ENCODE data around the gene ATOH8.

Gene ATOH8

GRCh38 chr2:85784474-85784986 lies 30.7 kb downstream of the ATOH8 start:
- no peak for DNase-seq (ENCODE audit: extremely low read depth in 1 of 2, low read depth in 1 of 2)

GRCh38 chr2:85785027-85785822 lies 31.4 kb downstream of the ATOH8 start:
- DNase-seq (ENCODE audit: extremely low read depth in 1 of 2, low read depth in 1 of 2): no peak

- DNase-seq (ENCODE audit: extremely low read depth in 1 of 2, low read depth in 1 of 2): no peak
Observed at GRCh38 chr2:85785871-85786270, 32.1 kb downstream of the ATOH8 start.

- DNase-seq (ENCODE audit: extremely low read depth in 1 of 2, low read depth in 1 of 2): no peak
Observed at GRCh38 chr2:85786444-85786843, 32.7 kb downstream of the ATOH8 start.

- no peak for DNase-seq (ENCODE audit: extremely low read depth in 1 of 2, low read depth in 1 of 2)
Observed at GRCh38 chr2:85786865-85787264, 33.1 kb downstream of the ATOH8 start.

GRCh38 chr2:85787282-85787980 lies 33.6 kb downstream of the ATOH8 start:
- DNase-seq (ENCODE audit: extremely low read depth in 1 of 2, low read depth in 1 of 2): no peak

- DNase-seq (ENCODE audit: extremely low read depth in 1 of 2, low read depth in 1 of 2): no peak
Observed at GRCh38 chr2:85787981-85788340, 34.2 kb downstream of the ATOH8 start.

GRCh38 chr2:85788603-85789002 lies 34.8 kb downstream of the ATOH8 start:
- no peak for DNase-seq (ENCODE audit: extremely low read depth in 1 of 2, low read depth in 1 of 2)

- no peak for DNase-seq (ENCODE audit: extremely low read depth in 1 of 2, low read depth in 1 of 2)
Observed at GRCh38 chr2:85789271-85789670, 35.5 kb downstream of the ATOH8 start.

GRCh38 chr2:85790032-85790431 lies 36.2 kb downstream of the ATOH8 start:
- DNase-seq (ENCODE audit: extremely low read depth in 1 of 2, low read depth in 1 of 2): no peak

- DNase-seq (ENCODE audit: extremely low read depth in 1 of 2, low read depth in 1 of 2): no peak
Observed at GRCh38 chr2:85790499-85791188, 36.9 kb downstream of the ATOH8 start.

- no peak for DNase-seq (ENCODE audit: extremely low read depth in 1 of 2, low read depth in 1 of 2)
Observed at GRCh38 chr2:85791704-85792565, 38.1 kb downstream of the ATOH8 start.

- DNase-seq (ENCODE audit: extremely low read depth in 1 of 2, low read depth in 1 of 2): no peak
Observed at GRCh38 chr2:85792783-85793441, 39.1 kb downstream of the ATOH8 start.

- no peak for DNase-seq (ENCODE audit: extremely low read depth in 1 of 2, low read depth in 1 of 2)
Observed at GRCh38 chr2:85793584-85793983, 39.8 kb downstream of the ATOH8 start.

GRCh38 chr2:85794038-85794441 lies 40.2 kb downstream of the ATOH8 start:
- DNase-seq (ENCODE audit: extremely low read depth in 1 of 2, low read depth in 1 of 2): no peak

GRCh38 chr2:85794491-85795121 lies 40.8 kb downstream of the ATOH8 start:
- DNase-seq (ENCODE audit: extremely low read depth in 1 of 2, low read depth in 1 of 2): no peak

- DNase-seq (ENCODE audit: extremely low read depth in 1 of 2, low read depth in 1 of 2): no peak
Observed at GRCh38 chr2:85795331-85796045, 41.7 kb downstream of the ATOH8 start.

GRCh38 chr2:85796046-85796340 lies 42.2 kb downstream of the ATOH8 start:
- no peak for DNase-seq (ENCODE audit: extremely low read depth in 1 of 2, low read depth in 1 of 2)

Data from activated CD8-positive, alpha-beta memory T cell treated with anti-CD3 and anti-CD28 coated beads for 1 hour (primary cell).